NCI-H748 treated with DMSO at 0.1 percent for 48 hours (cell line): ENCODE results near the gene SPOPL.
"Not testable (repeated sequence)": the region's sequence is repeated elsewhere in the genome, so short reads cannot be mapped to it uniquely, and the experiment has no call there.

Experiments used
- DNase-seq: peaks from one replicate; lab custom pipeline; 2025; lab: John Stamatoyannopoulos, UW

Gene SPOPL

GRCh38 chr2:138523018-138523672 lies 21.6 kb downstream of the SPOPL start:
- not testable (repeated sequence) for DNase-seq

GRCh38 chr2:138523673-138524042 lies 22.1 kb downstream of the SPOPL start:
- not testable (repeated sequence) for DNase-seq

- DNase-seq, result not testable (repeated sequence)
Measured at GRCh38 chr2:138524353-138524752, 22.8 kb downstream of the SPOPL start.

- DNase-seq, result no peak
Measured at GRCh38 chr2:138531913-138532312, 30.3 kb downstream of the SPOPL start.

GRCh38 chr2:138534791-138535190 lies 33.2 kb downstream of the SPOPL start:
- no peak for DNase-seq

GRCh38 chr2:138536302-138536701 lies 34.7 kb downstream of the SPOPL start:
- DNase-seq, result peak; percentile 6

GRCh38 chr2:138536740-138537139 lies 35.2 kb downstream of the SPOPL start:
- no peak for DNase-seq

GRCh38 chr2:138537170-138537915 lies 35.8 kb downstream of the SPOPL start:
- no peak for DNase-seq

GRCh38 chr2:138544206-138544605 lies 42.6 kb downstream of the SPOPL start:
- peak; percentile 53 for DNase-seq

GRCh38 chr2:138548796-138549195 lies 47.2 kb downstream of the SPOPL start:
- no peak for DNase-seq

- DNase-seq, result no peak
Measured at GRCh38 chr2:138550172-138550571, 48.6 kb downstream of the SPOPL start.

- no peak for DNase-seq
Measured at GRCh38 chr2:138550670-138551287, 49.2 kb downstream of the SPOPL start.

- no peak for DNase-seq
Measured at GRCh38 chr2:138554123-138554522, 52.6 kb downstream of the SPOPL start.

GRCh38 chr2:138559641-138560040 lies 58.1 kb downstream of the SPOPL start:
- no peak for DNase-seq

- no peak for DNase-seq
Measured at GRCh38 chr2:138564586-138565229, 63.1 kb downstream of the SPOPL start.

GRCh38 chr2:138565230-138565598 lies 63.6 kb downstream of the SPOPL start:
- DNase-seq, result no peak

- peak; percentile 2 for DNase-seq
Measured at GRCh38 chr2:138572318-138572717, 70.7 kb downstream of the SPOPL start.

- DNase-seq, result no peak
Measured at GRCh38 chr2:138577066-138577465, 75.5 kb downstream of the SPOPL start.

GRCh38 chr2:138579556-138579955 lies 78.0 kb downstream of the SPOPL start:
- no peak for DNase-seq

GRCh38 chr2:138581909-138582308 lies 80.3 kb downstream of the SPOPL start:
- DNase-seq, result no peak

GRCh38 chr2:138589663-138590062 lies 88.1 kb downstream of the SPOPL start:
- DNase-seq, result no peak

GRCh38 chr2:138596403-138596802 lies 94.8 kb downstream of the SPOPL start:
- DNase-seq, result no peak
